Right cardiac atrium (tissue), 5 donors: ENCODE measurements around the gene LENG9. TPM values are rescaled to one million over a fixed set of nuclear protein-coding genes. Genes with fewer than 3 reads are reported as not detected.
A peak's percentile ranks its signal among the peaks of the same experiment; 100 is the strongest.

Source experiments
- ATAC-seq, 2 donors: fragments of 200-7000 bp; cut with Tn5 transposase; one replicate each; pipeline versions ENCODE4 v1.8.0 to v1.9.1; 2020; ENCODE audit warnings: moderate library complexity in 2 of 2, mild to moderate bottlenecking in 1 of 2
- DNase-seq, 3 donors: peaks; one replicate each; pipeline ENCODE4 v3.0.0-alpha.2; 2020
- H3K27ac ChIP-seq: one replicate; pipeline ENCODE4 v1.5.1; 2013; ENCODE audit warnings: mild to moderate bottlenecking, low read length, control low read depth, moderate library complexity
- H3K27me3 ChIP-seq: one replicate; pipeline ENCODE4 v1.6.1; 2013; ENCODE audit not compliant: control insufficient read depth, insufficient read depth
- H3K4me1 ChIP-seq: one replicate; pipeline ENCODE4 v1.6.1; 2013; ENCODE audit warnings: low read length; ENCODE audit not compliant: control insufficient read depth, insufficient read depth
- H3K4me3 ChIP-seq: one replicate; pipeline ENCODE4 v1.5.1; 2013; ENCODE audit warnings: low read length, control low read depth
- H3K9me3 ChIP-seq: one replicate; pipeline ENCODE4 v1.6.1; 2013; ENCODE audit warnings: low read length; ENCODE audit not compliant: control insufficient read depth
- WGBS: extraction: QIAGEN DNeasy Blood & Tissue Kit; methylation state at CpG from one replicate; pipeline ENCODE4 v1.1.7; 2013; 5-methylcytosine and 5-hydroxymethylcytosine counted together
- intact Hi-C, 4 donors: fragments of 100-400 bp; cut with DNase I; formaldehyde crosslinking; loops; one replicate each; pipeline versions ENCODE4 v1.11.0 to v1.14.0; 2022 to 2023
- polyA plus RNA-seq: library from polyadenylated mRNA; stranded (reverse); fragments of 200-250 nt; gene quantifications from one replicate; pipeline ENCODE4 v1.2.3, GENCODE V29; 2013
- total RNA-seq, 4 donors: library from RNA; stranded (reverse); fragmentation: NEBNext Ultra II Directional; extraction: Animal tissue kit (Norgen Biotek cat#: 25700); gene quantifications; one replicate each; pipeline ENCODE4 v1.2.1, GENCODE V29; 2021
- donor health status: healthy with polysubstance abuse.
- donor health status: DM: no; HTN: yes; CAD: no.
- donor health status: DM: no; HTN: no; CAD: no.
- donor health status: DM: no; HTN: yes; CAD: no; lungs with severe emphysema.
- donor health status: DM: yes; HTN: yes; CAD: no.

Gene LENG9
- total and polyA plus RNA-seq, 5 donors = 2.1 to 4.1 (median 2.6) TPM

DNA sequence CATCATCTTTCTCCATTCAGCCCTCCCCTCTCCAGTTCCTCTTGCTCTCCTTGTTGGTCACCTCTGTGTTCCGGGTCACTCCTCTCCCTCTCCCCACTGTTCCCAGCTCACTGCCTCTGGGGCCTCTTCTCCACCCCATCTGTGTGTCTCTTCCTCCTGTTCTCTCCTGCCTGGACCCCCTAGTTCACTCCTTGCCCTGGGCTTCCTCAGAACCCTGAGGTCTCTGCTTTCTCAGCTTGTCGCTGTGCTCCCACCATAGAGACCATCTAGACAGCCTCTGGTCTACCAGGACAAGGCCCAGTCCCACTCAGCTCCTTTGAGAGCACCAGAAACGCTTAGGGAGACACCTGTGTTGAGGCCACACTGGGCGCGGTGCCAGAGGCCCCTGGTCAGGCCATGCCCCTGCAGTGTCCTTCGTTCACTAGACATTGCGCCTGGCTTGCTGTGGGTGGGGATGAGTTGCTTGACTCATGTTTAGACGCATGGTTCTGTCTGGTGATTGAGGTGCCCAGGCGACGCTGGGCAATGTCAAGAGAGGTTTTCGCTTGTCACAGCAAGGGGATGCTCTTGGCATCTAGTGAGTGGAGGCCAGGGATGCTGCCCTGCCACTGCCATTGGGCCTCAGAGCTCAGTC is 4.8 kb downstream of the LENG9 start:
- 81% methylated on average over 11 of the region's 11 CpGs for WGBS
- DNase-seq = peak; percentile 29 to 60 (median 57)

DNA sequence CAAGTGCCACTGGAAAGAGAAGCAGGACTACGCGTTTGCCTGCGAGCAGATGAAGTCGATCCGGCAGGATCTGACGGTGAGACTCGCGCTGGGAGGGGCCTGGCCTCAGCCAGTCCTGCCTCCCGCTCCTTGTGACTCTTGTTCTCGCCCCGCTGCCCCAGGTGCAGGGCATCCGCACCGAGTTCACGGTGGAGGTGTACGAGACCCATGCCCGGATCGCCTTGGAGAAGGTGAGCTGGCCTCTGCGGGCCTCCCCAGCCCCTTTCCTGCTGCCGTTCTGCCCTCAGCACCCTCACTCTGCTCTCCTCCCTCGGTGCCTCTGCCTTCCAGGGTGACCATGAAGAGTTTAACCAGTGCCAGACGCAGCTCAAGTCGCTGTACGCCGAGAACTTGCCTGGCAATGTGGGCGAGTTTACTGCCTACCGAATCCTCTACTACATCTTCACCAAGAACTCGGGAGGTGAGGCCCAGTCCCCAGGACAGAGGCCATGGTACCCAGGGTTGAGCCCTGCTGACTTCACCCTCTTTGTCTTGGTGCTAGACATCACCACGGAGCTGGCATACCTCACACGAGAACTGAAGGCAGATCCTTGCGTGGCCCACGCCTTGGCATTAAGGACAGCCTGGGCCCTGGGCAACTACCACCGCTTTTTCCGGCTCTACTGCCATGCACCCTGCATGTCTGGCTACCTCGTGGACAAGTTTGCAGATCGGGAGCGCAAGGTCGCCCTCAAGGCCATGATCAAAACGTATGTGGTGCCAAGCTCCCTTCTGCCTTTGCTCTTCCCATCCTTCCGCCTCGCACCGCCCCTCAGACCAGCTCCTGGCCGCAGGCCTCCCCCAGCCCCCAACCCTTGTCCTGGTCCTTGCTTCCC is 5.6 kb downstream of the LENG9 start:
- DNase-seq (peak in 1 of 3 donors; percentile 46), ATAC-seq (no peak)
- Histone ChIP-seq H3K9me3 (no peaks in the 10 kb centered on the region), H3K27ac (no peak overlapping the region), H3K27me3 (no peaks in the 10 kb centered on the region), H3K4me3 (no peak overlapping the region), H3K4me1 (peaks cover 6% of the 10 kb centered on the region)
- intact Hi-C loops = no loop called here
- WGBS = 90% methylated on average over 42 of the region's 42 CpGs

More for the DNA sequence above, 4.8 kb downstream of the LENG9 start:
- intact Hi-C loops = no loop called here
- Histone ChIP-seq H3K4me1 (peaks cover 6% of the 10 kb centered on the region), H3K27ac (no peak overlapping the region), H3K4me3 (no peak overlapping the region), H3K9me3 (no peaks in the 10 kb centered on the region), H3K27me3 (no peaks in the 10 kb centered on the region)
- ATAC-seq = no peak

DNA sequence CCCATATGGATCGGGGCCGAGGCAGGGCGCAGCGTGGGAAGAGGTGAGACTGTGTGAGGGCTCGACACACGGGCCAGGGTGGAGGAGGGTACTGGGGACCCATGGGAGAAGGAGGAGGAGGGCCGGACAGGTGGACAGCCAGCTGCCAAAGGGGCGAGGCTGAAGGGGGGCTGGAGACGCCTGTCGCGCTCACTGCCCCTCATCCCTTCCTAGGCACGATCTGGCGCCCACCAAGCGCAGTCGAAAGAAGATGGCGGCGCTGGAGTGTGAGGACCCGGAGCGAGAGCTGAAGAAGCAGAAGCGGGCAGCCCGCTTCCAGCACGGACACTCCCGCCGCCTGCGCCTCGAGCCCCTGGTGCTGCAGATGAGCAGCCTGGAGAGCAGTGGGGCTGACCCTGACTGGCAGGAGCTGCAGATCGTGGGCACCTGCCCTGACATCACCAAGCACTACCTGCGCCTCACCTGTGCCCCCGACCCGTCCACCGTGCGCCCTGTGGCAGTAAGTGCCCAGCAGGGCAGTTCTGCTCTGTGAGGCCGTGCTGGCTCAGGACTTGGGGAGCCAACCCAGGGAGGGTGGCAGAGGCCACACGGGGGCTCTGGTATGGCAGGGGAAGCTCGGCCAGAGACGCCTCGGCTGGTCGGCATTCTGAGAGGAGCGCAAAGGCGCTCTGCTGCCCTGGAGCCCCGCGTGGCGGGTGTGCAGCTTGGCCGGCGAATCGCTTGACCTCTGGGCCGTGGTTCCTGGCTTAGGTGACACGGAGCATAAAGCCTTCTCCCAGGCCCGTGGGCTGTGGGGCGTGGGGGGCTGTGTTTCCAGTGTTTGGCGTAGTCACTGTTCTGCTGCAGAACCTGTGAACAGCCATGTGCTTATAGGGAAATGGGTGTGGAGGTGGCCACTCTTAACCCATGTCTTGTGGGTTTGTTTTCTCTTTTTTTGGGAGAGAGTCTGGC is 6.9 kb downstream of the LENG9 start:
- Histone ChIP-seq H3K4me1 (no peaks in the 10 kb centered on the region), H3K9me3 (no peaks in the 10 kb centered on the region), H3K4me3 (no peak overlapping the region), H3K27me3 (no peaks in the 10 kb centered on the region), H3K27ac (no peak overlapping the region)
- no peak for ATAC-seq
- peak in 1 of 3 donors; percentile 49 for DNase-seq
- WGBS = 91% methylated on average over 51 of the region's 51 CpGs
- intact Hi-C loops = no loop called here

DNA sequence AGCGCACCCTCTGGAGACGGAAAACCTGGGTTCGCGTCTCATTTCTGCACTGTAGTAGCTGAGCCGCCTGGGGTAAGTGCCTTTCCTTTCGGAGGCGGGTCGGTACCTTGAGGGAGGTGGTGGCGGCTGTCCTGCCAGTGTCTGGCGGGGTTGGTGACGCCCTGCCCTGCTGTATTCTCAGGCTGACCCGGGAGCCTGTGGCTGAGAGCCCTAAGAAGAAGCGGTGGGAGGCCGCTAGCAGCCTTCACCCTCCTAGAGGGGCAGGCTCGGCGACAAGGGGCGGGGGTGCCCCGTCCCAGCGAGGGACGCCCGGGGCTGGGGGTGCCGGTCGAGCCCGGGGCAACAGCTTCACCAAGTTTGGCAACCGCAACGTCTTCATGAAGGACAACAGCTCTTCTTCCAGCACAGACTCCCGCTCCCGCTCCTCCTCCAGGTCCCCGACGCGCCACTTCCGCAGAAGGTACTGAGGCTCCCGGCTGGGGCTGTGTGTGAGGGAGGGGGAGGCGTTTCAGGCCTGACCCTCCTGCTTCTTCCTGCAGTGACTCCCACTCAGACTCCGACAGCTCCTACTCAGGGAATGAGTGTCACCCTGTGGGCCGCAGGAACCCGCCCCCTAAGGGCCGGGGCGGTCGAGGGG is 7.7 kb downstream of the LENG9 start:
- DNase-seq (peak in 1 of 3 donors; percentile 54), ATAC-seq (no peak)
- Histone ChIP-seq H3K27me3 (no peaks in the 10 kb centered on the region), H3K9me3 (no peaks in the 10 kb centered on the region), H3K4me1 (peaks cover 4% of the 10 kb centered on the region), H3K27ac (no peak overlapping the region), H3K4me3 (no peak overlapping the region)
- intact Hi-C loops = no loop called here
- WGBS = 92% methylated on average over 40 of the region's 40 CpGs

DNA sequence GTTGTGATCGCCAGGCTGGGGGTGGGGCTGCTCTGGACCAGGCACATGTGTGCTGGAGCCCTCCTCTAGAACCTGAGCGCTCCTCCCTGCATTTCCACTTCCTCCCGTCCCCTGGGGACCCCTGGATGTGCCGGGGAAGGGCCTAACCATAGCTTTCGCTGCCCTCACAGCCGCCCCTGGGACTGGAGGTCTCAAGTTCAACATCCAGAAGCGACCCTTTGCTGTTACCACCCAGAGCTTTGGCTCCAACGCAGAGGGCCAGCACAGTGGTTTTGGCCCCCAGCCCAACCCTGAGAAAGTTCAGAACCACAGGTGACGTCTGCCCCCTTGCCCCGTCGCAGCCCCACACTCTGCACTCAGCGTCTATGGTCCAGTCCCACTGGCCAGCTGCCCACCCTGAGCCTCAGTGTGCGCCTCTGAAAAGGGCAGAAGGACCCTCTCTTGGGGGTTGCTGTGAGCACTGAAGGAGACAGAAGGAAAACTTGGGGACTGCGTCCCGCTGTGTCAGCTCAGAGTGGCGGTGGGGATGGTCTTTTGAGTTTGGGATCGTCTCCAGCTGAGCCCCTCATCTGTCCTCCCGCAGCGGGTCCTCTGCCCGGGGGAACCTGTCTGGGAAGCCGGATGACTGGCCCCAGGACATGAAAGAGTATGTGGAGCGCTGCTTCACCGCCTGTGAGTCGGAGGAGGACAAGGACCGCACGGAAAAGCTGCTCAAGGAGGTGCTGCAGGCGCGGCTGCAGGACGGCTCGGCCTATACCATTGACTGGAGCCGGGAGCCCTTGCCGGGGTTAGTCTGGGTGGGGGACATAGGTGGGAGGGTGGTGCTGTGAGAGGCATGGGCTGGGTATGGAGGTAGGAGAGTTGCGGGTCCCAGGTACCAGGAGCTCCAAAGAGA is 8.6 kb downstream of the LENG9 start:
- no peaks in the 10 kb centered on the region for H3K27me3 ChIP-seq
- H3K27ac ChIP-seq = no peak overlapping the region
- peaks cover 4% of the 10 kb centered on the region for H3K4me1 ChIP-seq
- H3K9me3 ChIP-seq = no peaks in the 10 kb centered on the region
- DNase-seq (peak in 1 of 3 donors; percentile 58), ATAC-seq (no peak)
- 89% methylated on average over 33 of the region's 33 CpGs for WGBS
- intact Hi-C loops = no loop called here
- no peak overlapping the region for H3K4me3 ChIP-seq

DNA sequence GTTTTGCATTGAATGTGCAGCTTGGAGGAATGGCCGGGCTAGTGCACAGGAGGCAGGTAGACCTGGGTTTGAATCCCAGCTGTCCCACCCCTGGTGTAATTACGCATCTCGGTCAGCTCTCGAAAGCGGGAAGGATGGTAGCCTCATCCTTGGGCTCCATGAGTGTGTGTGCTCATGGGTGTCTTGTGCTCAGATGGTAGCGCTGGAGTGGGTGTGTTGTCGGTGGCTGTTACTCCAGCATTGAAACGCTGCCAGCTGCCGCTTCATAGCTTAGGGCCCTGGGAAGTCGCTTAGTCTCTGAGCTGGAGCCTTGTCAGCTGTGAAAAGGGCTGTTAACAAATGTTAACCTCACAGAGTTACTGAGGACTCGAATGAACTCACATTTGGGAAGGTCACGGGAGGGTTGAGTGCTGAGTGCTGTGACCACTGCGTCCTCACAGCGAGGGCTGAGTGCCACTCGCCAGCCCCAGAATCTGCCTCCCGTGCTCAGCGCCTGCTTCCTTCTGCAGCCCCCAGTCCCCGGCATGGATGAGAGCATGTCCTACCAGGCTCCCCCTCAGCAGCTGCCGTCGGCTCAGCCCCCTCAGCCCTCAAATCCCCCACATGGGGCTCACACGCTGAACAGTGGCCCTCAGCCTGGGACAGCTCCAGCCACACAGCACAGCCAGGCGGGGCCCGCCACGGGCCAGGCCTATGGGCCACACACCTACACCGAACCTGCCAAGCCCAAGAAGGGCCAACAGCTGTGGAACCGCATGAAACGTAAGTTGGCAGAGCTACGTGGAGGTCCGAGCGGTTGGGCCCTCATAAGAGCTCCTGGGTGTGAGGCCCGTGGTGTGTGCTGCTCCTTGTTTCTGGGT is 9.4 kb downstream of the LENG9 start:
- 88% methylated on average over 31 of the region's 31 CpGs for WGBS
- no peak overlapping the region for H3K4me3 ChIP-seq
- no peaks in the 10 kb centered on the region for H3K9me3 ChIP-seq
- H3K27me3 ChIP-seq = no peaks in the 10 kb centered on the region
- H3K4me1 ChIP-seq = peaks cover 4% of the 10 kb centered on the region
- ATAC-seq = no peak
- peak in 1 of 3 donors; percentile 51 for DNase-seq
- intact Hi-C loops = no loop called here
- H3K27ac ChIP-seq = no peak overlapping the region

DNA sequence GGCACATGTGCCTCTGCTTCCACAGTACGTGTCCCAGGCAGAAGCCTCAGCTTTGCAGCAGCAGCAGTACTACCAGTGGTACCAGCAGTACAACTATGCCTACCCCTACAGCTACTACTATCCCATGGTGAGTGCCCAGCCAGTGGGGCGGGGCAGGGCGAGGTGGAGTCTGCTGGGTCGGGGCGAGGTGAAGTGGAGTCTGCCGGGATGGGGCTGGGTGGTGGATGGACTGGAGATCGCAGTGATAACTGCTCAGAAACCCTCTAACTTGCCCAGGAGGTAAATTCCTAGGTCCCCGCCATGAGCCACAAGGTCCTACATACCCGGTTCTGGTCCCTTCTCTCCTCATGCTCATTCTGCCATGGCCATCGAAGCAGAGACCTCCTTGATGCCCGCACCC is 11.0 kb downstream of the LENG9 start:
- 92% methylated on average over 11 of the region's 11 CpGs for WGBS
- intact Hi-C loops = no loop called here
- no peak overlapping the region for H3K4me3 ChIP-seq
- no peaks in the 10 kb centered on the region for H3K27me3 ChIP-seq
- H3K9me3 ChIP-seq = no peaks in the 10 kb centered on the region
- H3K4me1 ChIP-seq = peaks cover 4% of the 10 kb centered on the region
- no peak overlapping the region for H3K27ac ChIP-seq
- ATAC-seq (no peak), DNase-seq (peak in 1 of 3 donors; percentile 38)

DNA sequence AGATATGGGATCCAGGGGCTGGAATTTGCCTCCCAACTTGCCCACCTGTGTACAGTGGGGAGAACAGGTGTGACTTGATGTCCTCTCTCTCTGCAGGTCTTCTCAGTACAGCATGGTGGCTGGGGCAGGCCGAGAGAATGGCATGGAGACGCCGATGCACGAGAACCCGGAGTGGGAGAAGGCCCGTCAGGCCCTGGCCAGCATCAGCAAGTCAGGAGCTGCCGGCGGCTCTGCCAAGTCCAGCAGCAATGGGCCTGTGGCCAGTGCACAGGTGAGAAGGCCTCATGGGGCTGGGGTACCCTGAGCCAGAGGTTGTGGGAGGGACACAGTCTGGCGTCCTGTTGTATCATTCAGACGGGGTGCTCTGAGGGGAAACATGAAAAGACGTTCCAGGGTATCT is 11.6 kb downstream of the LENG9 start:
- whole genome bisulfite sequencing = 85% methylated on average over 11 of the region's 11 CpGs
- intact Hi-C loops = no loop called here
- Histone ChIP-seq H3K27ac (no peak overlapping the region), H3K27me3 (no peaks in the 10 kb centered on the region), H3K9me3 (no peaks in the 10 kb centered on the region), H3K4me1 (peaks cover 4% of the 10 kb centered on the region), H3K4me3 (no peak overlapping the region)
- DNase-seq = peak in 1 of 3 donors; percentile 44
- ATAC-seq = no peak

DNA sequence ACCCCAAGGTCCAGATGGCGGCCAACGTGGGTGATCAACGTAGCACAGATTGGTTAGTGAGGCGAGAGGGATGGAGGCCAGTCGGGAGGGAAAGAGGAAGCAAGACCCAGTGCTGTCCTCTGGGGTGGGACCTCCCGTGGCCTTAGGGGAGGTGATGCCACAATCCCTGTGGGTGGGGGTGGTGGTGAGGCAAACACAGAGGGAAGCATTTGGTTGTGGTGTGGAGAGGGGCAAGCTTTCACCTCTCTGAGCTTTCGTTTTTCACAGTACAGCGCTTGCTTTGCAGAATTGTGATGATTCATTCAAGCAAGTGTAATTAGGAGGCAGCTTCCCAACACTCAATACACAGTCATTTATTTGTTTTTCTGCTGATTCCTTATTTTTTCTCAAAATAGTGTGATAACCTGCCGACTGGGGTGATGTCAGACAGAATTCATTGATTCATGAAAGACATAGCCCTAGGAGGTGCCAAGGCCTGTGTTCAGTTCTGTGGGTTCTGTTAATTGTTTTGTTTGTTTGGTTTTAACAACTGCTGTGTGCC is 12.2 kb downstream of the LENG9 start:
- intact Hi-C loops = no loop called here
- peak in 1 of 3 donors; percentile 27 for DNase-seq
- peaks cover 4% of the 10 kb centered on the region for H3K4me1 ChIP-seq
- H3K27me3 ChIP-seq = no peaks in the 10 kb centered on the region
- H3K4me3 ChIP-seq = no peak overlapping the region
- ATAC-seq = no peak
- WGBS = 58% methylated on average over 9 of the region's 9 CpGs
- no peaks in the 10 kb centered on the region for H3K9me3 ChIP-seq
- H3K27ac ChIP-seq = no peak overlapping the region
